Ovary (tissue), 9 donors: ENCODE data around the gene ZNF486. TPM values are rescaled to one million over a fixed set of nuclear protein-coding genes. Genes with fewer than 3 reads are reported as not detected.
"Not testable (repeated sequence)": the region's sequence is repeated elsewhere in the genome, so short reads cannot be mapped to it uniquely, and the experiment has no call there.

ENCODE experiments used
- DNase-seq, 5 donors: peaks; one replicate each; pipeline ENCODE4 v3.0.0-alpha.2; 2019 to 2020
- H3K27ac ChIP-seq, 2 donors: fragments of 200-600 bp; one replicate each; pipeline versions ENCODE4 v1.5.1 to v1.8.0; 2019 to 2022
- H3K27me3 ChIP-seq: fragments of 200-600 bp; one replicate; pipeline ENCODE4 v1.8.0; 2022
- H3K36me3 ChIP-seq: fragments of 200-600 bp; sonication (generic); one replicate; pipeline ENCODE4 v1.5.1; 2019
- H3K4me1 ChIP-seq: one replicate; pipeline ENCODE4 v1.8.1; 2013; ENCODE audit warnings: mild to moderate bottlenecking, moderate library complexity; ENCODE audit not compliant: insufficient read depth
- H3K4me3 ChIP-seq: fragments of 200-600 bp; sonication (generic); one replicate; pipeline ENCODE4 v1.5.1; 2017
- H3K9me3 ChIP-seq, 2 donors: fragments of 200-600 bp in 1 of 2; sonication (generic) in 1 of 2; one replicate each; pipeline versions ENCODE4 v1.5.1 to v1.8.1; 2013 to 2019; ENCODE audit warnings: mild to moderate bottlenecking in 1 of 2, moderate library complexity in 1 of 2
- EP300 ChIP-seq: sonication (generic); formaldehyde crosslinking; IDR thresholded peaks from one replicate; pipeline ENCODE4 v1.6.1; 2017; ENCODE audit warnings: antibody characterized with exemption
- POLR2A ChIP-seq: fragments of 450-650 bp; IDR thresholded peaks from one replicate; pipeline ENCODE4 v1.6.1; 2017; ENCODE audit warnings: antibody characterized with exemption, mild to moderate bottlenecking, moderate library complexity
- WGBS, 3 donors: extraction: QIAGEN DNeasy Blood & Tissue Kit in 1 of 3; methylation state at CpG; one replicate each; pipeline versions ENCODE4 v1.1.5 to v1.1.7; 2013 to 2017; 5-methylcytosine and 5-hydroxymethylcytosine counted together
- intact Hi-C, 4 donors: fragments of 100-400 bp; cut with DNase I; formaldehyde crosslinking; loops; one replicate each; pipeline versions ENCODE4 v1.11.0 to v1.15.1; 2022 to 2023
- polyA plus RNA-seq, 2 donors: library from polyadenylated mRNA; stranded (reverse); fragments of 200-250 nt in 1 of 2; fragments of 350-450 nt in 1 of 2; fragmentation: Illumina TruSeq in 1 of 2; extraction: RNeasy Lipid Tissue Mini Kit (QIAGEN cat#74804) in 1 of 2; gene quantifications; one replicate each; pipeline ENCODE4 v1.2.3, GENCODE V29; 2013 to 2014
- small RNA-seq: library from RNA; depleted of rRNA; stranded (forward); fragments of <200 nt; gene quantifications from one replicate; pipeline ENCODE3, GENCODE V24; 2016
- total RNA-seq, 7 donors: library from RNA; depleted of rRNA in 2 of 7; stranded (reverse); fragments of >200 nt in 2 of 7; fragmentation: NEBNext Ultra II Directional in 3 of 7; extraction: Animal tissue kit (Norgen Biotek cat#: 25700) in 3 of 7; gene quantifications; one replicate each; pipeline versions ENCODE4 v1.1.0 to v1.2.4, GENCODE V29; 2016 to 2023
- TF ChIP-seq, protein P1 (sequence below), 3 donors: fragments of 450-650 bp in 2 of 3; fragments of 200-600 bp in 1 of 3; IDR thresholded peaks; one replicate each; pipeline versions ENCODE4 v1.5.1 to v1.8.0; 2016 to 2022; ENCODE audit warnings: antibody characterized with exemption in 3 of 3, mild to moderate bottlenecking in 1 of 3
- donor health status: DM: no; HTN: no; CAD: no; lungs with moderate emphysema.
- donor health status: DM: no; HTN: no; CAD: no.
- donor health status: Bipolar disorder and iron deficiency.
- donor health status: DM: yes; HTN: yes; CAD: no.
- donor health status: DM: no; HTN: no; CAD: no.
- donor health status: DM: yes; HTN: yes; CAD: no.

The ZNF486 gene
- total and polyA plus RNA-seq, 9 donors = 7.0 to 9.8 (median 8.2) TPM

DNA sequence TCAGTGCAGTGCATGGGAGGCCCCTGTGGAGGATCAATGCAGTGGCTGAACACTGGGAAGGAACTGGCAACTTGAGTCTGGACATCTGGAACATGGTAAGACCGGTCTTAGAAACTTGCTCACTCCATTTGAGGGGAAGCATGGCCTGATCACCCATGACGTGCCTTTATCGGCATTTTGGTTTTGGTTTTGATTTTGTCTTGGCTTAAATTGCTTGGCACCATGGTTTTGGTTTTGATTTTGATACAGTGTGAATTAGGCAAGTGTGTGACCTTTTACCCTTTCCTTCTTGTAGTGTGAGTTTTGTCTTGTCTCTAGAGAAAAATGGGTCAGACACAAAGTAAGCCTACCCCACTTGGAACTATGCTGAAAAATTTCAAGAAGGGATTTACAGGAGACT is 77.3 kb downstream of the ZNF486 start:
- Histone ChIP-seq H3K27me3 (no peaks in the 10 kb centered on the region), H3K4me1 (no peaks in the 10 kb centered on the region), H3K4me3 (no peak overlapping the region), H3K27ac (no peak overlapping the region), H3K9me3 (no peaks in the 10 kb centered on the region), H3K36me3 (no peaks in the 10 kb centered on the region)
- intact Hi-C loops = no loop called here
- WGBS, 3 donors = 80 to 91% (median 86%) methylated on average over 3 of the region's 3 CpGs
- TF ChIP-seq, protein P1, sequence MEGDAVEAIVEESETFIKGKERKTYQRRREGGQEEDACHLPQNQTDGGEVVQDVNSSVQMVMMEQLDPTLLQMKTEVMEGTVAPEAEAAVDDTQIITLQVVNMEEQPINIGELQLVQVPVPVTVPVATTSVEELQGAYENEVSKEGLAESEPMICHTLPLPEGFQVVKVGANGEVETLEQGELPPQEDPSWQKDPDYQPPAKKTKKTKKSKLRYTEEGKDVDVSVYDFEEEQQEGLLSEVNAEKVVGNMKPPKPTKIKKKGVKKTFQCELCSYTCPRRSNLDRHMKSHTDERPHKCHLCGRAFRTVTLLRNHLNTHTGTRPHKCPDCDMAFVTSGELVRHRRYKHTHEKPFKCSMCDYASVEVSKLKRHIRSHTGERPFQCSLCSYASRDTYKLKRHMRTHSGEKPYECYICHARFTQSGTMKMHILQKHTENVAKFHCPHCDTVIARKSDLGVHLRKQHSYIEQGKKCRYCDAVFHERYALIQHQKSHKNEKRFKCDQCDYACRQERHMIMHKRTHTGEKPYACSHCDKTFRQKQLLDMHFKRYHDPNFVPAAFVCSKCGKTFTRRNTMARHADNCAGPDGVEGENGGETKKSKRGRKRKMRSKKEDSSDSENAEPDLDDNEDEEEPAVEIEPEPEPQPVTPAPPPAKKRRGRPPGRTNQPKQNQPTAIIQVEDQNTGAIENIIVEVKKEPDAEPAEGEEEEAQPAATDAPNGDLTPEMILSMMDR (IDR thresholded peaks at IDR 0.05) = no peak
- no peak for TF ChIP-seq EP300
- no peak for TF ChIP-seq POLR2A
- no peak for DNase-seq

DNA sequence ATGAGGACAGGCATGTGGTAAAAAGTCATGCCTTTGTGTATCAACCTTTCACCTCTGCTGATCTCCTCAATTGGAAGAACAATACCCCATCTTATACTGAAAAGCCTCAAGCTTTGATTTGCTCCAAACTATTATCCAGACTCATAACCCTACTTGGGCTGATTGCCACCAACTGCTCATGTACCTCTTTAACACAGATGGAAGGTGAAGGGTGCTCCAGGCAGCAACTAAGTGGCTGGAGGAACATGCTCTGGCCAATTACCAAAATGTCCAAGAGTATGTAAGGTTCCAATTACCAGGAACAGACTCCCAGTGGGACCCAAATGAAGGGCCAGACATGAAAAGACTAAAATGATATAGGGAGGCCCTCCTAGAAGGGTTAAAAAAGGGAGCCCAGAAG is 78.3 kb downstream of the ZNF486 start:
- Histone ChIP-seq H3K9me3 (no peaks in the 10 kb centered on the region), H3K27ac (no peak overlapping the region), H3K4me3 (no peak overlapping the region), H3K27me3 (no peaks in the 10 kb centered on the region), H3K36me3 (no peaks in the 10 kb centered on the region), H3K4me1 (no peaks in the 10 kb centered on the region)
- TF ChIP-seq EP300 = no peak
- TF ChIP-seq, protein P1 (IDR thresholded peaks at IDR 0.05) = no peak
- no peak for DNase-seq
- intact Hi-C loops = no loop called here

DNA sequence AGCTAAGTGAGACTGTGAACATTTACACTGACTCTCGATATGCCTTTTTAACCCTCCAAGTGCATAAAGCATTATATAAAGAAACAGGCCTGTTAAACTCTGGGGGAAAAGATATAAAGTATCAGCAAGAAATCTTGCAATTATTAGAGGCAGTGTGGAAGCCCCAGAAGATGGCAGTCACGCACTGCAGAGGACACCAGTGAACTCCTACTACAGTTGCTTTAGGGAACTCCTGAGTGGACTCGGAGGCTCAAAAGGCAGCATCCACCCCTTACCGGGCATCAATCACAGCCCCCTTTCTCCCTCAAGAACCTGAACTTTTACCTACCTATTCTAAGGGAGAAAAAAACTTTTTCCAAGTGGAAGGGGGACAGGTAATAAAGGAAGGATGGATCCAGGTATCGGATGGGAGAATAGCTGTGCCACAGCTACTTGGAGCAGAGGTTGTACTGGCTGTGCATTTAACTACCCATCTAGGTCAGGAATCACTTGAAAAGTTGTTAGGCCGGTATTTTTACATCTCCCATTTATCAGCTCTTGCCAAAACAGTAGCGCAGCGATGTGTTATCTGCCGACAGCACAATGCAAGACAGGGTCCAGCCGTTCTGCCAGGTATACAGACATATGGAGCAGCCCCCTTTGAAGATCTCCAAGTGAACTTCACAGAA is 80.1 kb downstream of the ZNF486 start:
- WGBS, 3 donors = 42 to 50% (median 44%) methylated on average over 10 of the region's 10 CpGs
- TF ChIP-seq POLR2A = no peak
- TF ChIP-seq, protein P1 (IDR thresholded peaks at IDR 0.05) = peak in 2 of 3 donors; percentile 52 to 57
- Histone ChIP-seq H3K9me3 (no peaks in the 10 kb centered on the region), H3K27ac (peak overlapping the region in 1 of 2 donors; percentile 29), H3K4me1 (no peaks in the 10 kb centered on the region), H3K4me3 (no peak overlapping the region), H3K36me3 (no peaks in the 10 kb centered on the region), H3K27me3 (no peaks in the 10 kb centered on the region)
- intact Hi-C loops = no loop called here
- DNase-seq = peak; percentile 52 to 79 (median 66)

DNA sequence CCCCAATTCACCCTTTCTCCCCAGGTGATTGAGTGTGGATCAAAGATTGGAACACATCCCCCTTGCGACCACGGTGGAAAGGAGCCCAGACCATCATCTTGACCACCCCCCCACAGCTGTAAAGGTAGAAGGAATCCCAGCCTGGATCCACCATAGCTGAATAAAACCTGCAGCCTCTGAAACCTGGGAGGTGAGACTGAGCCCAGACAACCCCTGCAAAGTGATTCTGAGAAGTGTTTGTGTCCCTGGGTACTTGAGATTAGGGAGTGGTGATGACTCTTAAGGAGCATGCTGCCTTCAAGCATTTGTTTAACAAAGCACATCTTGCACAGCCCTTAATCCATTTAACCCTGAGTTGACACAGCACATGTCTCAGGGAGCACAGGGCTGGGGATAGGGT is 81.2 kb downstream of the ZNF486 start:
- H3K4me3 ChIP-seq, H3K27me3 ChIP-seq, intact Hi-C loops, H3K4me1 ChIP-seq, DNase-seq, H3K27ac ChIP-seq, H3K36me3 ChIP-seq, H3K9me3 ChIP-seq: not testable (repeated sequence)
- 76 to 90% (median 84%) methylated on average over 2 of the region's 2 CpGs for WGBS, 3 donors

Small RNAs within 50 kb of the gene (small RNA-seq; reads per million reads assigned to genes)
- not detected for gene AC011447.4

Other genes starting within 250 kb of the ZNF486 start
- gene ZNF682, start 127.7 kb upstream of the ZNF486 start, total RNA-seq = 1 to 10 TPM; 1.4 to 7.6 (median 4.5) TPM
- gene ZNF682, start 127.7 kb upstream of the ZNF486 start, polyA plus RNA-seq = 1 to 10 TPM; 1.9 to 3.6 TPM
- gene ZNF90, start 89.2 kb upstream of the ZNF486 start, total RNA-seq = 10 to 100 TPM in 2 of 7 donors, 1 to 10 TPM in 5; 3.6 to 11.3 (median 7.9) TPM
- 1 to 10 TPM; 3.9 to 5.0 TPM for gene ZNF90, start 89.2 kb upstream of the ZNF486 start, polyA plus RNA-seq